WTC11 (cell line): Measurements from ENCODE around the gene PROC.
"Not testable (repeated sequence)": the region's sequence is repeated elsewhere in the genome, so short reads cannot be mapped to it uniquely, and the experiment has no call there.

Source experiments
- CBFB ChIP-seq: sonication (generic); formaldehyde crosslinking; IDR thresholded peaks from 2 replicates; pipeline ENCODE4 v1.8.1; 2022; ENCODE audit warnings: mild to moderate bottlenecking, low read depth, missing genetic modification reagents
- MXD4 ChIP-seq: fragments of 250-450 bp; sonication (Bioruptor Pico); IDR thresholded peaks from 2 replicates; pipeline ENCODE4 v1.8.0; 2021; ENCODE audit warnings: mild to moderate bottlenecking, moderate library complexity, borderline replicate concordance
- NFATC4 ChIP-seq: fragments of 250-450 bp; sonication (Bioruptor Pico); IDR thresholded peaks from 2 replicates; pipeline ENCODE4 v1.9.0; 2021; ENCODE audit warnings: mild to moderate bottlenecking
- NFE2L1 ChIP-seq: sonication (generic); formaldehyde crosslinking; IDR thresholded peaks from 2 replicates; pipeline ENCODE4 v1.8.1; 2023; ENCODE audit warnings: missing genetic modification reagents
- PRRX2 ChIP-seq: fragments of 250-450 bp; sonication (Bioruptor Pico); IDR thresholded peaks from 2 replicates; pipeline ENCODE4 v1.8.0; 2021; ENCODE audit warnings: mild to moderate bottlenecking
- SP1 ChIP-seq: sonication (generic); formaldehyde crosslinking; conservative IDR thresholded peaks from 2 replicates; pipeline ENCODE4 v1.8.1; 2022; ENCODE audit warnings: missing genetic modification reagents
- TF ChIP-seq, protein P1 (sequence below): fragments of 200-600 bp; IDR thresholded peaks from 2 replicates; pipeline ENCODE4 v1.8.0; 2022; ENCODE audit warnings: antibody characterized with exemption

GRCh38 chr2:127409716-127410115 is 8.5 kb upstream of the PROC start:
- TF ChIP-seq, protein P1, sequence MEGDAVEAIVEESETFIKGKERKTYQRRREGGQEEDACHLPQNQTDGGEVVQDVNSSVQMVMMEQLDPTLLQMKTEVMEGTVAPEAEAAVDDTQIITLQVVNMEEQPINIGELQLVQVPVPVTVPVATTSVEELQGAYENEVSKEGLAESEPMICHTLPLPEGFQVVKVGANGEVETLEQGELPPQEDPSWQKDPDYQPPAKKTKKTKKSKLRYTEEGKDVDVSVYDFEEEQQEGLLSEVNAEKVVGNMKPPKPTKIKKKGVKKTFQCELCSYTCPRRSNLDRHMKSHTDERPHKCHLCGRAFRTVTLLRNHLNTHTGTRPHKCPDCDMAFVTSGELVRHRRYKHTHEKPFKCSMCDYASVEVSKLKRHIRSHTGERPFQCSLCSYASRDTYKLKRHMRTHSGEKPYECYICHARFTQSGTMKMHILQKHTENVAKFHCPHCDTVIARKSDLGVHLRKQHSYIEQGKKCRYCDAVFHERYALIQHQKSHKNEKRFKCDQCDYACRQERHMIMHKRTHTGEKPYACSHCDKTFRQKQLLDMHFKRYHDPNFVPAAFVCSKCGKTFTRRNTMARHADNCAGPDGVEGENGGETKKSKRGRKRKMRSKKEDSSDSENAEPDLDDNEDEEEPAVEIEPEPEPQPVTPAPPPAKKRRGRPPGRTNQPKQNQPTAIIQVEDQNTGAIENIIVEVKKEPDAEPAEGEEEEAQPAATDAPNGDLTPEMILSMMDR = not testable (repeated sequence)
- not testable (repeated sequence) for TF ChIP-seq PRRX2 (CRISPR knock-in tag); SP1 (CRISPR knock-in tag); CBFB (CRISPR knock-in tag); MXD4 (CRISPR knock-in tag); NFATC4 (CRISPR knock-in tag); NFE2L1
